Transverse colon (tissue), 4 donors: ENCODE data around the gene LARP4. TPM values are rescaled to one million over a fixed set of nuclear protein-coding genes. Genes with fewer than 3 reads are reported as not detected.
A peak's percentile ranks its signal among the peaks of the same experiment; 100 is the strongest.

ENCODE experiments used
- DNase-seq: peaks from one replicate; pipeline ENCODE4 v3.0.0-alpha.2; 2019
- H3K27ac ChIP-seq, 4 donors: fragments of 200-600 bp; sonication (generic); 2 replicates each; pipeline ENCODE4 v1.5.1; 2016 to 2018; ENCODE audit warnings: inconsistent platforms in 4 of 4
- H3K27me3 ChIP-seq: fragments of 200-600 bp; sonication (generic); 2 replicates; pipeline ENCODE4 v1.5.1; 2017; ENCODE audit warnings: inconsistent platforms
- H3K36me3 ChIP-seq, 4 donors: fragments of 200-600 bp; sonication (generic); 2 replicates each; pipeline ENCODE4 v1.5.1; 2017 to 2019; ENCODE audit warnings: inconsistent platforms in 4 of 4
- H3K4me1 ChIP-seq, 4 donors: fragments of 200-600 bp; sonication (generic); 2 replicates each; pipeline ENCODE4 v1.5.1; 2017 to 2020; ENCODE audit warnings: inconsistent platforms in 4 of 4
- H3K4me3 ChIP-seq, 4 donors: fragments of 200-600 bp; sonication (generic); 1 replicate in 1 of 4; 2 replicates in 3 of 4; pipeline versions ENCODE4 v1.5.1 to v1.6.1; 2017 to 2019; ENCODE audit warnings: inconsistent platforms in 4 of 4
- H3K9me3 ChIP-seq, 2 donors: fragments of 200-600 bp; sonication (generic); 2 replicates each; pipeline ENCODE4 v1.5.1; 2017 to 2019; ENCODE audit warnings: inconsistent platforms in 2 of 2
- EP300 ChIP-seq: sonication (generic); formaldehyde crosslinking; IDR thresholded peaks from one replicate; pipeline ENCODE4 v1.6.1; 2017; ENCODE audit warnings: antibody characterized with exemption, low read depth
- POLR2A ChIP-seq: fragments of 450-650 bp; IDR thresholded peaks from one replicate; pipeline ENCODE4 v1.6.1; 2016; ENCODE audit warnings: antibody characterized with exemption, mild to moderate bottlenecking, moderate library complexity
- POLR2AphosphoS5 ChIP-seq, 3 donors: sonication (generic); formaldehyde crosslinking; IDR thresholded peaks; one replicate each; pipeline ENCODE4 v1.6.1; 2016; ENCODE audit warnings: antibody characterized with exemption in 3 of 3
- WGBS, 2 donors: methylation state at CpG; one replicate each; pipeline ENCODE4 v1.1.5; 2018; ENCODE audit warnings: low coverage in 1 of 2; 5-methylcytosine and 5-hydroxymethylcytosine counted together
- in situ Hi-C, 4 donors: fragments of 200-750 bp; cut with MboI; loops; one replicate each; pipeline versions ENCODE4 v1.15.0 to v1.15.1; 2017; ENCODE audit warnings: low sequenced_read_pairs in 3 of 4, low pct_ligation_motif_present in 1 of 4, low pct_unique_long_range_greater_than_20kb in 1 of 4
- intact Hi-C: fragments of 100-400 bp; cut with DNase I; formaldehyde crosslinking; loops from one replicate; pipeline ENCODE4 v1.15.1; 2023; ENCODE audit warnings: low total_unique reads
- total RNA-seq, 4 donors: library from RNA; depleted of rRNA; stranded (reverse); fragments of >200 nt; gene quantifications; one replicate each; pipeline ENCODE4 v1.1.0, GENCODE V29; 2016
- TF ChIP-seq, protein P1 (sequence below), 5 experiments: fragments of 200-600 bp in 3 of 5; fragments of 450-650 bp in 2 of 5; sonication (generic) in 3 of 5; IDR thresholded peaks; 1 replicate in 2 of 5; 2 replicates in 3 of 5; pipeline ENCODE4 v1.5.1; 2016 to 2017; ENCODE audit warnings: antibody characterized with exemption in 5 of 5, inconsistent platforms in 3 of 5, mild to moderate bottlenecking in 2 of 5, moderate library complexity in 1 of 5

LARP4 gene
- total RNA-seq, 4 donors from 2014 or later: 13.5 to 58.1 (median 39.6) TPM

GRCh38 chr12:50515587-50515986 lies 114.9 kb downstream of the LARP4 start:
- 73 to 80% methylated on average over 2 of the region's 2 CpGs for WGBS, 2 donors
- in situ Hi-C loops (no loop called here), intact Hi-C loops (no loop called here)
- Histone ChIP-seq H3K9me3 (no peaks in the 10 kb centered on the region), H3K27me3 (no peaks in the 10 kb centered on the region), H3K36me3 (no peaks in the 10 kb centered on the region), H3K4me3 (no peak overlapping the region), H3K4me1 (peaks cover 7 to 62% (median 21%) of the 10 kb centered on the region in 4 donors), H3K27ac (peak overlapping the region in 1 of 4 donors; percentile 25)
- no peak for DNase-seq
- TF ChIP-seq, protein P1, sequence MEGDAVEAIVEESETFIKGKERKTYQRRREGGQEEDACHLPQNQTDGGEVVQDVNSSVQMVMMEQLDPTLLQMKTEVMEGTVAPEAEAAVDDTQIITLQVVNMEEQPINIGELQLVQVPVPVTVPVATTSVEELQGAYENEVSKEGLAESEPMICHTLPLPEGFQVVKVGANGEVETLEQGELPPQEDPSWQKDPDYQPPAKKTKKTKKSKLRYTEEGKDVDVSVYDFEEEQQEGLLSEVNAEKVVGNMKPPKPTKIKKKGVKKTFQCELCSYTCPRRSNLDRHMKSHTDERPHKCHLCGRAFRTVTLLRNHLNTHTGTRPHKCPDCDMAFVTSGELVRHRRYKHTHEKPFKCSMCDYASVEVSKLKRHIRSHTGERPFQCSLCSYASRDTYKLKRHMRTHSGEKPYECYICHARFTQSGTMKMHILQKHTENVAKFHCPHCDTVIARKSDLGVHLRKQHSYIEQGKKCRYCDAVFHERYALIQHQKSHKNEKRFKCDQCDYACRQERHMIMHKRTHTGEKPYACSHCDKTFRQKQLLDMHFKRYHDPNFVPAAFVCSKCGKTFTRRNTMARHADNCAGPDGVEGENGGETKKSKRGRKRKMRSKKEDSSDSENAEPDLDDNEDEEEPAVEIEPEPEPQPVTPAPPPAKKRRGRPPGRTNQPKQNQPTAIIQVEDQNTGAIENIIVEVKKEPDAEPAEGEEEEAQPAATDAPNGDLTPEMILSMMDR (IDR thresholded peaks at IDR 0.05): no peak
- no peak for TF ChIP-seq POLR2A

- Histone ChIP-seq H3K36me3 (no peaks in the 10 kb centered on the region), H3K27ac (peak overlapping the region; percentile 48 to 65 (median 57)), H3K4me1 (peaks cover 7 to 73% (median 22%) of the 10 kb centered on the region in 4 donors), H3K4me3 (no peak overlapping the region), H3K27me3 (no peaks in the 10 kb centered on the region), H3K9me3 (no peaks in the 10 kb centered on the region)
- TF ChIP-seq, protein P1 (IDR thresholded peaks at IDR 0.05): no peak
- TF ChIP-seq POLR2A (no peak), POLR2AphosphoS5 (IDR thresholded peaks at IDR 0.05) (no peak), EP300 (no peak)
- intact Hi-C loops: no loop called here
- in situ Hi-C loops: no loop called here
- DNase-seq: no peak
- WGBS, 2 donors: 27 to 33% methylated on average over 3 of the region's 3 CpGs
Observed at GRCh38 chr12:50517421-50518048, 116.8 kb downstream of the LARP4 start.

DNA sequence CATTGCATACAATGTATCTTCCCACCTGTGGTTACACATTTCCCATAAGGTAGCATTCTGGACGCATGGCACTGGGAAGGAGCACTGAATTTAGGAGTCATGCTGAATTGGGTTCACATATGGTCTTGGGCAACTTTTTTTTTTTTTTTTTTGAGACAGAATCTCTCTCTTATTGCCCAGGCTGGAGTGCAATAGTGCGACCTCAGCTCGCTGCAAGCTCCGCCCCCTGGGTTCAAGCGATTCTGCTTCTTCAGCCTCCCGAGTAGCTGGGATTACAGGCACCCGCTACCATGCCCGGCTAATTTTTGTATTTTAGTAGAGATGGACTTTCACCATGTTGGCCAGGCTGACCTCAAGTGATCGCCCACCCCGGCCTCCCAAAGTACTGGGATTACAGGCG lies 117.4 kb downstream of the LARP4 start:
- Histone ChIP-seq H3K36me3 (no peaks in the 10 kb centered on the region), H3K27me3 (no peaks in the 10 kb centered on the region), H3K9me3 (no peaks in the 10 kb centered on the region), H3K27ac (peak overlapping the region; percentile 48 to 65 (median 57)), H3K4me3 (no peak overlapping the region), H3K4me1 (peaks cover 7 to 73% (median 22%) of the 10 kb centered on the region in 4 donors)
- WGBS, 2 donors: 57 to 84% methylated on average over 8 to 11 of the region's 11 CpGs
- in situ Hi-C loops (no loop called here), intact Hi-C loops (no loop called here)
- DNase-seq: no peak
- TF ChIP-seq, protein P1 (IDR thresholded peaks at IDR 0.05): no peak
- TF ChIP-seq POLR2AphosphoS5 (IDR thresholded peaks at IDR 0.05) (no peak), EP300 (no peak), POLR2A (no peak)

- intact Hi-C loops (no loop called here), in situ Hi-C loops (no loop called here)
- no peaks in the 10 kb centered on the region for H3K9me3 ChIP-seq
- DNase-seq: no peak
- no peak overlapping the region for H3K4me3 ChIP-seq
- H3K4me1 ChIP-seq: peaks cover 7 to 66% (median 21%) of the 10 kb centered on the region in 4 donors
- no peaks in the 10 kb centered on the region for H3K36me3 ChIP-seq
- TF ChIP-seq POLR2A: no peak
- TF ChIP-seq, protein P1 (IDR thresholded peaks at IDR 0.05): no peak
- no peak for TF ChIP-seq EP300
- TF ChIP-seq POLR2AphosphoS5 (IDR thresholded peaks at IDR 0.05): no peak
- no peaks in the 10 kb centered on the region for H3K27me3 ChIP-seq
- 69 to 71% methylated on average over 1 of the region's 1 CpG for WGBS, 2 donors
- H3K27ac ChIP-seq: no peak overlapping the region
Observed at GRCh38 chr12:50519353-50519752, 118.7 kb downstream of the LARP4 start.
